ENCODE data around the gene ETFA.
A peak's percentile ranks its signal among the peaks of the same experiment; 100 is the strongest.

ETFA gene

DNA sequence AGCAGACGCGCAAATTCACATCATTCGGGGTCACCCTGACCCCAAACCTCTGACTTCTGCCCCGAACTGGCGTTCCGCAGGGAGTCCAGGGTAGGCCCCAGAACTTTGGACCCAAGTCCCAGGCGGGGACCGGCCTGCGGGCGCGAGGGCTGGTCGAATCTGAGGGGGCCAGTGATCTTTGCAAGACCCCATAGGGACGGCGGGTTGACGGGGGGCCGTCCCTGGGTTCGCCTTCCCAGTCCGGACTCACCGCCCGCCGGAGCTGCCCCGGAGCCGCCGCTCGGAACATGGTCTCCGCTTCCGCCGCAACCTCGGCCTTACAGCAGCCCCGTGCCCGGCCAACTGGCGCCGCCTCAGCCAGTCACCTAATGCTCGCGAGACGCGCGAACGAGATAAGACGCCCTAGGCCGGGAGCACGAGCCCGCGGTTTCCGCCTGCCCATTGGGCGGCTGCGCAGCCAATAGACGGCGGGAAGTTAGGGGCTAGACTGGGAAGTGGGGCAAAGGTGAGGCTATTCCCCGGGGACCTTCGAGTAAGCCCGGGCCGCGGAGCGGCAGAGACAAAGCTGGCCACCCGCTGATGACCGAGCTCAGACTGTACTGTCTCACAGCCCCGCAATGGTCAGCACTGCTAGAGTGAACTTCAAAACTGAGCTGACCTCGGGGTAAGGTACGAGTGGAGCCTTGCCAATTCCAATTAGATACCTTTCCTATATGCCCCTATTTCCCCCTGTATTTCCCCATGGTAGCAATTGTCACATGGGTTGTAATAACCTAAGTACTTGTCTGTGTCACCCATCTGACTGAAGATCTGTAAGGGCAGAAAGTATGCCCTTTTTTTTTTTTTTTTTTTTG, at the start of gene ETFA:
Gene ETFA (minus strand): TSS at position 370 of the 854 bp plus-strand sequence. CDS start 81 bp downstream, at position 289.
- peak; percentile 97 to 99 (median 98) for DNase-seq

DNA sequence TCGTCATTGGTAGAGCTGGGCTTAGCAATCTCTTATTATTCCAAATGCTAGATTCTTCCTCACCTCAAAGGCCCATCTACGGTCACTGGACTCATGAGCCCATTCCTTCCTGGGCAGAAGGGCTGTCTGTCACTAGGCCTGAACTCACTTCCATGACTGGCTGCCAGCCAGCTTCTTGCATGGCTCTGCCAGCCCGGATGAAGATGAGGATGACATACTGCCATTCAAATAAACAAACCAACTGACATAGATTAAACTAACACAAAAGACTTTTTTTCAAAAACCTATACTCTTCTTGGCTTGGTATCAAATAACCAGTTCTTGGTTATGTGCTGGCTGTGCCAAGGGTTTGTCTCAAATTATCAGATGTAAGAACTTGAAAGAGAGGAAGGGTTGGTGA, 49.1 kb upstream of the ETFA start:
- DNase-seq, result no peak

DNA sequence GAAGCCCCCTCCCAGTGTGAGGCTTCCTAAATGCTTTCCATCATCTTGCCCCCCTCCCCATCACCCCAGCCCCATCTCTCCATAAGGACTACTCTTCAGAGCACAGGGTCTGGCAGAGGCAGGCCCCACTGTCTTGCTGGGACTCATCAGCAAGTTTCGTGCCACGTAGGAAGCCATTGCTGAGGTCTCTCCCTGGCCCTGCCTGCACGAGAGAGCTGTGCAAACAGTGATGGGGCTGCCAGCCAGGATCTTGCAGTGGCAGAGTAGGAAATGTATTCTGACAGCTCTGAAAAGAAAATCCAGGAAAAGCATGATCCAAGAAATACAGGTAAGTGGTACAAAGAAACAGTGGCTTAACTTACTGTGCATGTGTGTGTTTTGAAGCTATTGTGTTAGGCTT, 47.9 kb upstream of the ETFA start:
- no peak for DNase-seq

DNA sequence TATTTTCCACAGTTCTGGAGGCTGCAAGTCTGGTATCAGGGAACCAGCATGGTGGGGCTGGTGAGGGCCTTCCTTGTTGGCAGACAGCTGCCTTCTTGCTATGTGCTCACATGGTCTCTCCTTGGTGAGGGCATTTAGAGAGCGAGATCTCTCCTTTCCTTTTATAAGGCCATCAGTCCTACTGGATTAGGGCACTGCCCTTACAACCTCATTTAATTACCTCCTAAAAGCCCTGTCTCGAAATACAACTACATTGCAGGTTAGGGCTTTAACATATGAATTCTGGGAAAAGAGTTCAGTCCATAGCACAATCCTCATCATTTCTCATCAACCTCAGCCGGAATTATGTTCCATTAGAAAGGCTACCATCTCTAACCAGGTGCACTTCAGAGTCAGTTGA, 47.2 kb upstream of the ETFA start:
- DNase-seq, result no peak

DNA sequence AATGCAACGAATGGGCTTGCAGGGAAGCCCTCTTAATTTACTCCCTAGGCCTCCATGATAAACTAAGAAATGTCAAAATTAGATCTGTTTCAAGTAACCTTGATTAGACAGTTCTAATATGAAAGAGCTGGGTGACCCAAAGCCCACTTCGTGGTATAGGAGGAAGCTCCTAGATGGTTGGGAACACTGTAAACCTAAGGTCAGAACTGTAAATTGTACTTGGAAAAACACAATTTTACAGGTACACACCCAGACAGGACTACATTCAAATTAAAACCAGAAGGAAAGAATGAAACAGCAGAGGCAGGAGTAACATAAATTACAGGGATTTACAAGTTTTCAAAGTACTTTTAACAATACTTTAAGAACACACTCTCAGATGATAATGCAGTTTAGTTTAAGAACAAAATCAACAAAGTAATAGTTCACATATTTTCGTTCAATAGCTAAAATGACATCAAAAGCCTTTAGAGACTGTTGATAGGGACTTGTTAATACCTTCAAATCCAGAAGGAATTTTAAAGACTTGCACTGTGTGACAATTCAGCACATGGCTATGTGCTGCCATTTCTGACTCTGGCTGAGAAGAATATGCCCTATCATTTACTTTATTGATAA, 43.7 kb upstream of the ETFA start:
- DNase-seq, result no peak

DNA sequence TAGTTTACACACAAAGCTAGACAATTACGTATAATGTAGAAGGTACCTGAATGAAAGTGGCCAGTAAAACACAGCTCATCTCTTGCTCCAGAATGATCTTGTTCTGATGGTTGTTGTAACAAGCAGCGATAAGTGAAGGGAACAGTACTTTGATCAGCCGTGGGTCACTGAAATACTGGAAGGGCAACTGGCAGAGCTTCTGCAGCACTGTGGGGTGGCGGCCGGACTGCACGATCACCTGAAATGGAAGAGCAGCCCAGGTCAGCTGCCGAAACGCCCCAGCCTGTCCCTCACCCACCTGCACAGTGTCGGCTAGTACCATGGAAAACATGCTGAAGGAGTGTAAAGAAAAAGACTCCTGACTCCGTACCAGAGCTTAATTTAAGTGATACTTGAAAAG, 42.6 kb upstream of the ETFA start:
- no peak for DNase-seq

DNA sequence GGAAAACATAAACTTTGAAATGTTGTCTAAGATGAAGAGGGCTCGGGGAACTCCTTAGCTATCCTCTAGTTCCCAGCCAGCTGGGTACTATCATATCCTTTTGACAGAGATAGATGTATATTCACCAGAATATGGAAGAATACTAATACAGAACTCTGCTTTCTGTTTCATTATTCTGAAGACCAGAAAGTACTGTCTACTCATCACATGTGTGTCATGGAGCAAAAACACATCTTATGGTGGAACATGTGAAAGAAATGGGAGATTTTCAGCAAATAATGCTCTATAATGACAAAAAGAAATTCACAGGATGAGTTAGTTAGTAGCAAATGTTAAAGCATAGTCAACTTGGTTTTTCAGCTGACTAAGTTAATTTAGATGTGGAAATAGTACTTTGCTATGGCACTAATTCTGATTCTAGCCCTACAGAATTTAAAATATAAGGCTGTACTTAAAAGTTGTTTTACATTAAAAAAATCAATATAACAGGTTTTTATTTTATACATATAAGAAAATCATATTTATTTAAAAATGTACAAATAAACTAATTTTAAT, 41.8 kb upstream of the ETFA start:
- no peak for DNase-seq

DNA sequence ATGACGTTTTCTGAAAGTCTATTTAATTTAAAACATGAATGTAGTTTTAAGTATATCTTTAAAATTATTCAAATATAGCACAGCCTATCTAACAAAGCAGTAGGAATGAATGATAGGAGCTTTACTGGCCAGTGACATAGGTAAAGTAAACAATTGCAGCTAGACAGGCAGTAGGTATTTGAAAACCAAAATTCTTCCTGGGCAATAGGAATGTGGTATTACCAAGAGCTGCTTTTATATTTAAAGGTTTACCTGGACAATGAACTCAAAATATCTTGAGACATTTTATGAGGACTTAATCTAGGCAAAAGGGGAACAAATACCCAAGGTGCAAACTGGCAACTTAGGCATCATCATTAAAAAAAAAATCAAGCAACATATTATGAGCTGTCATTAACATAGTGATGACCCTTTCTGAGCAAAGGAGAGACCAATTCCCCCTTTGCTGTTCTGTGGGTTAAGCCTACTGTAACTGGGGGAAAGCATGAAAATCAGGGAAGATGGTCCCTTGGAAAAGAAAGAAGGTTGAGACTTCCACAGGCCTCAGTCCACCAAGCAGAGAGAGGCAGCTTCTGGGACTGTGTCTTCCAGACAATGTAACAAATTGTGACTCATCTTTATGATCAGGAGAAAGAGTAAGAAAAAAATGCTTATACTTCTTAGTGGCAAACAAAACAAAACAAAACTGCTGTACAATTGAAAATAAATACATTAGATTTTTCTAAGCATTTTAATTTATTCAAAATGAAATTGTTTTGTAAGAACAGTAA, 38.2 kb upstream of the ETFA start:
- DNase-seq, result peak in 1 of 3 donors; percentile 5

DNA sequence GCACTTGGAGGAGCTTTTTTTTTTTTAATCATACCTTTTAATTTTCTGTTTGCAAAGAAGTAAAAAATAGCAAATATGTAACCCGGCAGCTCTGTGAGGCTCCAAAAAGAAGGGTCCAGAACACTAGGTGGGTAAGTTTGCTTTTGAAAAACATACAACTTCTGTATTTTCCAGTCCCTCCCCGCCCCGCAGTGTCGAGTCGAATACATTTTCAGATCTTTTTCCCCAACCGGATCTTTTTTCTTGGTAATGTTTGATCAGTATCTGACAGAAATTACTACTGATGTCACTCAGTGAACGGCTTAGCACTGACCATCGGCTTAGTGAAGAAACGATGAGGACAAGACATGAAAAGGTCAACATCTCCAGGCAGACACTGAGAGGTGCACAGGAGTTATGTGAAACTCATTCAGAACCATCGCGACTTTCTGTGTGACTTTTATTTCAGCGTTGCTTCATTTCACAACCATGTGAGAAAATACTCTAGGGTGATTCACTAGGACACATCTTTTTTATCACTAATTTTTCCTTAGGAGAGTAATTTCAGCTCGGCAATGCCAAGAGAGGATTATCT, 36.3 kb upstream of the ETFA start:
- DNase-seq, result peak in 1 of 3 donors; percentile 18

DNA sequence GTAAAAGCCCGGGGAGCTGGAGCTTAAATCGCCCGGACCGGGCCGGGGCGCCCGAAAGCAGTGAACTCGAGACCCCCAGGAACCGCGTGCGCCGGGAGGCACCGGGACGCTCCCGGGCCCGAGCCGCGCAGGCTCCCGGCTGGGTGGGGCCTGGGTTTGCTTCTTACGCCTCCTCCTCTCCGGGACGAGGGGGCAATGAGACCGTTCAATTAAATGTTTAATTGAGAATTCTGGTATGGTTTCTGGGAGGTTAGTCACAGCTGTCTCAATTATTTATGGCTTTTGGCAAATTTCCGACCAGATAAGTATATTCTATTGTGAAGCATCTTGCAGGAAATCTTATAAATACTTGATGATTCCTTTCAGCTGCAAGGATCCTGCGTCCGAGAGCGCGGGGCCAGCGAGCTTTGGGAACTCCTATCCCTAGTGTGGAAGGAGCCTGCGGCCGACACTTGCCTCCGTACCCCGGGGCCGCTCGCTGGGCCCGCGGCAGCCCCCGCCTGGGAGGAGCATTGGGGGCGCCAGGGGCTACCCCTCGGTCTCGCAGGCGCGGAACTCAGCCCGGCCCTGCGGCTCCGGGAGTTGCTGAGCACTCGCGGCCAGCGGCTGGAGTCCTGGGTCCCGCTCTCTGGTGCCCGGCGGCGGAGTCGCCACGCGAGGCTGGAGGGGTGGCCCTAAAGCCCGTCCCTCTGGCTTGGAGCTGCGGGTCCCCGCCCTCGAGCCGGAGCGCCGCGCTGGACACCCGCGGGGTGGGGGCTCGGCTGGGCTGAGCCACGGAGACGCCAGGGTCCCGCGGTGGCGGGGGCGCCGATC, 35.6 kb upstream of the ETFA start:
- peak in 2 of 3 donors; percentile 20 to 31 for DNase-seq

DNA sequence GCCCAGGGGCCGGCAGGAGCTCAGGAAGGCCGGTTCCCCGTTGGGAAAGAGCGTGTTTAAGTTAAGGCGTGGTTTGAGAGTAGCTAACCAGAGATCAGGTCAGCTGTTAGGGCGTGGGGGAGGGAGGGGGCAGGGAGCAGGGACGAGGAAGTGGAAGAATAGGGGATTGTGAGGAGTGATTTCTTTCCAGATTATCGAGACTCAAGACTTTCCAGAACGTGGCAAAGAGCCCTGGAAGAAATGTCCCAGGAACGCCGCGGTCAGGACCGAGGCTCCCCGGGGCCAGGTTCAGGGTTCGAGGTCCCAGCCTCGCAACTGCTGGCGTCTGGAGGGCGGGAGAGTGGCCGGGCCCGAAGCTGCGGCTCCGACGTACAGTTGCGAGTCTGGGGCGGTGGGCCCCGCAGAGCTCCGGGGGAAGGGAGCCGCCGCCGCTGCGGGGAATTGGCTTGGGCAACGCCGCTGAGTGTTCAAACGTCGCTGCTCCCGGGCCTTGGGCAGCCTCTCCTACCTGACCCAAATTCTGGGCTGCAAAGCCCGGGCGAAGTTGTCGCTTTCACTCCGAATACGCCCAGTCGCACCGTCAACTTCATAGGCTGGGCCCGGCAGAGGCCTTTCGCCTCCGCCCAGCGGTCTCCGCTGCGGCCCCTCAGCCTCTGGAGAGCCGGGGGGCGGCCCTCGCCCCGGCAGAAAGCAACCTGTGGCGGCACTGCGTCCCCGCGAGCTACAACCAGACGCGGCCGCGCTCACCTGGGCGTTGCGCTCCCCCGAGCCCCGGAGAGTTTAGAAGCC, 34.8 kb upstream of the ETFA start:
- peak; percentile 52 to 78 (median 71) for DNase-seq

DNA sequence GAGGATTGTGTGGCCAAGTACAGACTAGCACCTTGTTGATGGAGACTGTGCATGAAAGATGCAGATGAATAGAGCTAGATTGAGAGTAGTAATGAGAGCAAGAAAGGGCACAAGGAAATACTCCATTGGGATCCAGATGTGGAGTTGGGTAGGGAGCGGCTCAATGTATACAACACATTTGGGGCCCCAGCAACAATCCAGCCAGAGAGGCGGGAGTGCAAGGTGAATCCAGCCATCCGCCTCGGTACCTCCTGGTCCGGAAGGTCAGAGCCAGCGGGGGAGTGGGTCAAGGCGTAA, 34.3 kb upstream of the ETFA start:
- DNase-seq, result no peak

DNA sequence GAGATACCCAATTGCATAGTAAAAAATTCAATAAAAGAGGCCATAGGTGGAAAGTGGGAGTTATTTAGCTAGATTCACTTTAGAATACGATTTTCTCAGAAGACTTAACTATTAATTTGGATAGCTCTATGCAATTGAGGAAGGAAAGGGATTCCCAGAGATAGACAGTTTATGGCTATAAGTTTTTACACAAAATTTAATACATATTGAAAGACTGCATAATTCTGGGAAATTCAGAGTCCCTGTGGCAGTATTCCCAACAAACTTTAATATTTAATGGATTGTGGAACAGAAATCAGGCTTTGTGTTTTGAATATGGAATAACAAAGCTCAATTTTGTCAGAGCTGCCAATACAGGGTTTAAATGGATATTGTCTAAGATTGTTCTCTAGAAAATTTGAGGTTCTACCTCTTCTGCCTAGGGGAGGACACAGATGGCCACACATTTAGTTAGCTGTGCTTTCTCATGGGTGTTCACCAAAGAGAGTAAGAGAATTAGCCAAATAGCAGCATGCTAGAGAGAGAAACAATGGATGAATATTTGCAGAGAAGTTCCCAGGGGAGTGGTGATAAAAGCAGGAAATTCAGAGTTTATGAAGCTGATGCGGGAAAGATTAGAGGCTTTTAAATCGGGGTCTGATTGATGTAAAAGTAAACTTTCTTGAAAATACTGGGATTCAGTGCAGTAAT, 33.8 kb upstream of the ETFA start:
- peak in 1 of 3 donors; percentile 16 for DNase-seq

DNA sequence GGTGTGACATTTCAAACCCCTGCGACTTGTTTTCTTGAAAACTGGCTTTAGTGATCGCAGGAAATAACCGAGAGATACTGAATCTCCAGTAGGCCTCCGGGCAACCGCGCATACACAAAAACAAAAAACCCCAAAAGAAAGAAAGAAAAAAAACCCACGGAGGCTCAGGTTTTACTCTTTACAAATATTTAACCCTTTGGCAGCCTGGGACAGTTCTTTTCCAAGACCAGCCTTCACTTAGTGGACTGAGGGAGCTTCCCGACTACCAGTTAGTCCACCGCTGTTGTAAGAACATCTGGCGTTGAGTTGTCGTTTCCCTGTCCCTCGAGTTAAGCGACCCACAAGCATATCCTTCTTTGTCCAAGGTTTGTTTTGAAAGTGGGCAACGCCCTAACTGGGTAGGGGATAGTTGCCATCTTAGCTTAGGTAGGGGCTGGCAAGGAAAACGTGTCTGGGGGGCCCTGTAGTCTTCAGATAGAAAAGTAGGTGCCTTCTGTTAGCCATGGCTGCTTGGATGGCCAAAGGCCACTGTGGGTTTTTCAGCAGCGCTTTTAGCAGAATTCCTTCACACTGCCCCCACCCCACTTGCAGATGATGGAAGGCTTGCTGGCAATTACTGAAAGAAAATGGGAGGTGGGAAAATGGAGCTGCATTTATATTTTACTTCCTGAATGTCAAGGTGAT, 32.2 kb upstream of the ETFA start:
- no peak for DNase-seq

DNA sequence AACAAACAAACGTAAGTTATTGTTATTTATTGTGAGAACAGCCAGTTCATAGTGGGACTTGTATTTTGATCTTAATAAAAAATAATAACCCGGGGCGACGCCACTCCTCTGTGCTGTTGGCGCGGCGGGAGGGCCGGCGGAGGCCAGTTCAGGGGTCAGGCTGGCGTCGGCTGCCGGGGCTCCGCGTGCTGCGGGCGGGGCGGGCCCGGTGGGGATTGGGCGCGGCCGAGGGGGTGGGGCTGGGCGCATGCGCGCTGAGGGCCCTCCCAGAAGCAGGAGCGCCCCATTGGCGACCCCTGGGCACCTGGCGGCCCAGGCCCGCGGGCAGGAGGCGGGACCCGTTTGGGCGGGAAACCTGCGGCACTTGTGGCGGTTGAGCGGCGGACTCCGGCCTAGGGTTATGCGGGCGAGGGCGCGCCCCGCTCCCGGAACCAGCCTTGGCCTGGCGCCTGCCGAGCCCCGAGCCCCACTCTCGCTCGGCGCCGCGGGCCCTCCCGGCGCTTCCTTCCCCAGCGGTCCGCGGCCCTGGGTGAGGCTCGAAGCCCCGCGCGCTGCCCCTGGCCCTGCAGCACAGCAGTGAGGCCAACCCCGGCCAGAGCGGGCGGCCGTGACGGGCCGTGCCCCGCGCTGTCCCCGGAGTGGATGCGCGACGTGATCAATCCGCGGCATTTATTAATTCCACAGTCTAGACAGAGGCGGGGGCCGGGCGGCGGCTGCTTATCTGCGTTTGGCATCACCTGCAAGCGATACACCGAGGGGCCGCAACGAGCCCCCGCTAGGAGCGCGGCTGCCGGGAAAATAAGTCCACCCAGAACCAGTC, 31.3 kb upstream of the ETFA start:
- DNase-seq, result peak in 1 of 3 donors; percentile 52

DNA sequence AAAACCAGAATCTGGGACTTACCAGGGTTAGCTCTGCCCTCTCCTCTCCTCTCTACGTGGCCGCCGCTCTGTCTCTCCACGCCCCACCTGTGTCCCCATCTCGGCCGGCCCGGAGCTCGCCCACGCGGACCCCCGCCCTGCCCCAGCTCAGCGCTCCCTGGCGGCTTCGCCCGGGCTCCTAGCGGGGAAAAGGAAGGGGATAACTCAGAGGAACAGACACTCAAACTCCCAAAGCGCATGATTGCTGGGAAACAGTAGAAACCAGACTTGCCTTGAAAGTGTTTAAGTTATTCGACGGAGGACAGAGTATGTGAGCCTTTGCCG, 30.8 kb upstream of the ETFA start:
- peak in 1 of 3 donors; percentile 22 for DNase-seq

DNA sequence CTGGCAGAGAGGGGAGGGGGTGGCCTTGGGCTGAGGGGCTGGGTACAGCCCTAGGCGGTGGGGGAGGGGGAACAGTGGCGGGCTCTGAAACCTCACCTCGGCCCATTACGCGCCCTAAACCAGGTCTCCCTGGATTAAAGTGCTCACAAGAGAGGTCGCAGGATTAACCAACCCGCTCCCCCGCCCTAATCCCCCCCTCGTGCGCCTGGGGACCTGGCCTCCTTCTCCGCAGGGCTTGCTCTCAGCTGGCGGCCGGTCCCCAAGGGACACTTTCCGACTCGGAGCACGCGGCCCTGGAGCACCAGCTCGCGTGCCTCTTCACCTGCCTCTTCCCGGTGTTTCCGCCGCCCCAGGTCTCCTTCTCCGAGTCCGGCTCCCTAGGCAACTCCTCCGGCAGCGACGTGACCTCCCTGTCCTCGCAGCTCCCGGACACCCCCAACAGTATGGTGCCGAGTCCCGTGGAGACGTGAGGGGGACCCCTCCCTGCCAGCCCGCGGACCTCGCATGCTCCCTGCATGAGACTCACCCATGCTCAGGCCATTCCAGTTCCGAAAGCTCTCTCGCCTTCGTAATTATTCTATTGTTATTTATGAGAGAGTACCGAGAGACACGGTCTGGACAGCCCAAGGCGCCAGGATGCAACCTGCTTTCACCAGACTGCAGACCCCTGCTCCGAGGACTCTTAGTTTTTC, 30.2 kb upstream of the ETFA start:
- peak in 1 of 3 donors; percentile 7 for DNase-seq

DNA sequence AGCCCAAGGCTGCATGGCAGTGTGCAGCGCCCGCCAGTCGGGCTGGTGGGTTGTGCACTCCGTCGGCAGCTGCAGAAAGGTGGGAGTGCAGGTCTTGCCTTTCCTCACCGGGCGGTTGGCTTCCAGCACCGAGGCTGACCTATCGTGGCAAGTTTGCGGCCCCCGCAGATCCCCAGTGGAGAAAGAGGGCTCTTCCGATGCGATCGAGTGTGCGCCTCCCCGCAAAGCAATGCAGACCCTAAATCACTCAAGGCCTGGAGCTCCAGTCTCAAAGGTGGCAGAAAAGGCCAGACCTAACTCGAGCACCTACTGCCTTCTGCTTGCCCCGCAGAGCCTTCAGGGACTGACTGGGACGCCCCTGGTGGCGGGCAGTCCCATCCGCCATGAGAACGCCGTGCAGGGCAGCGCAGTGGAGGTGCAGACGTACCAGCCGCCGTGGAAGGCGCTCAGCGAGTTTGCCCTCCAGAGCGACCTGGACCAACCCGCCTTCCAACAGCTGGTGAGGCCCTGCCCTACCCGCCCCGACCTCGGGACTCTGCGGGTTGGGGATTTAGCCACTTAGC, 29.6 kb upstream of the ETFA start:
- peak in 1 of 3 donors; percentile 60 for DNase-seq
